ENCODE data around the gene TOGARAM2. TPM values are rescaled to one million over a fixed set of nuclear protein-coding genes. Genes with fewer than 3 reads are reported as not detected.

The TOGARAM2 gene
- total and polyA plus RNA-seq, 2 of the 13 experiments (the other 11 are each of a cell fraction or from before 2014, with no cell fraction given): under 0.01 to 0.05 TPM

- TF ChIP-seq, protein P1, sequence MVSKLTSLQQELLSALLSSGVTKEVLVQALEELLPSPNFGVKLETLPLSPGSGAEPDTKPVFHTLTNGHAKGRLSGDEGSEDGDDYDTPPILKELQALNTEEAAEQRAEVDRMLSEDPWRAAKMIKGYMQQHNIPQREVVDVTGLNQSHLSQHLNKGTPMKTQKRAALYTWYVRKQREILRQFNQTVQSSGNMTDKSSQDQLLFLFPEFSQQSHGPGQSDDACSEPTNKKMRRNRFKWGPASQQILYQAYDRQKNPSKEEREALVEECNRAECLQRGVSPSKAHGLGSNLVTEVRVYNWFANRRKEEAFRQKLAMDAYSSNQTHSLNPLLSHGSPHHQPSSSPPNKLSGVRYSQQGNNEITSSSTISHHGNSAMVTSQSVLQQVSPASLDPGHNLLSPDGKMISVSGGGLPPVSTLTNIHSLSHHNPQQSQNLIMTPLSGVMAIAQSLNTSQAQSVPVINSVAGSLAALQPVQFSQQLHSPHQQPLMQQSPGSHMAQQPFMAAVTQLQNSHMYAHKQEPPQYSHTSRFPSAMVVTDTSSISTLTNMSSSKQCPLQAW (CRISPR knock-in tag; IDR thresholded peaks at IDR 0.05): no peak
- no peak for TF ChIP-seq BCL6 (CRISPR knock-in tag; IDR thresholded peaks at IDR 0.05)
Observed at GRCh38 chr2:29068513-29068912, 87.4 kb downstream of the TOGARAM2 start (continued).

DNA sequence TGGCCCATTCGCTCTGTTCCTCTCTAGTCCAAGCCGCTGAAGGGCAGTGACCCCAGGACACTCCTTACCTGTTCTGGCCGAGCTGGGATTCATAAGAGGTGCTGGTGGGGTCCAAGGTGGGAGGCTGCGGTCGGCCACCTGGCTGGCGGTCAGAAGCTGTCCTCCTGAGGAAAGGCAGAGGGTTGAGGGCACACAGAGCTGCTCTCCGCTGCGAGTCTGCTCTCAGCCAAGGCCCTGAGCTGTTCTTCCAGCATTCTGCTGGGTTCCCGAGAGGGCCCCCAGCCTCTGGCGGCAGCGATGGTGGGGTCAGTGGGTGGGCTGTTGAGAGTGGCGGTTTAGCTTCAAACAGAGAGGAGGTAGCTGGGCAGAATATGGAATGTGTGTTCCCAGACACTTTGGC, 89.4 kb downstream of the TOGARAM2 start:
- Histone ChIP-seq H3K79me2 (ENCODE audit: insufficient read depth, low read length) (no peaks in the 10 kb centered on the region), H3K4me1 (ENCODE audit: insufficient read depth, low read length) (no peaks in the 10 kb centered on the region), H3K9me3 (ENCODE audit: low read length) (no peaks in the 10 kb centered on the region), H3K4me3 (replicated peaks in 1 of 3; ENCODE audit: insufficient read depth in 1 of 3, low read depth in 2 of 3, low read length in 3 of 3) (no peak overlapping the region), H3K36me3 (replicated peaks in 1 of 2; ENCODE audit: control insufficient read depth in 1 of 2, insufficient read depth in 2 of 2, low read length in 2 of 2) (no peaks in the 10 kb centered on the region), H2AFZ (ENCODE audit: low read length) (no peak overlapping the region), H4K20me1 (ENCODE audit: insufficient read depth, low read length) (no peaks in the 10 kb centered on the region), H3K4me2 (ENCODE audit: low read depth, low read length) (no peak overlapping the region), H3K9ac (ENCODE audit: insufficient read depth, low read depth, low read length) (no peak overlapping the region), H3K27ac (ENCODE audit: extremely low read length, insufficient read depth, low read length) (no peak overlapping the region), H3K27me3 (ENCODE audit: control insufficient read depth in 1 of 2, insufficient read depth in 2 of 2, low read length in 2 of 2) (peaks cover 8 to 63% of the 10 kb centered on the region in 2 experiments)
- WGBS (ENCODE audit: low lambda C conversion rate): 41% methylated on average over 12 of the region's 12 CpGs
- DNase-seq (ENCODE audit: low spot score) (no peak), FAIRE-seq (no peak), ATAC-seq (no peak)
- in situ Hi-C loops (cut with HindIII; ENCODE audit: extremely low pct_ligation_motif_present, low pct_unique_long_range_greater_than_20kb) (no loop called here), intact Hi-C loops (cut with micrococcal nuclease; ENCODE audit: unreplicated experiment) (no loop called here)
- ChIA-PET POLR2A (no interaction called here), CTCF (ENCODE audit: low intra/inter-chr PET ratio, low total read pairs) (no interaction called here)
- BruUV-seq (replicated peaks): no TSS peak
- TF ChIP-seq KAT2B (IDR thresholded peaks at IDR 0.05; ENCODE audit: borderline replicate concordance, low read depth, low read length) (no peak), ZNF33A (CRISPR knock-in tag; IDR thresholded peaks at IDR 0.05; ENCODE audit: borderline replicate concordance) (no peak), FOXK1 (CRISPR knock-in tag; IDR thresholded peaks at IDR 0.05; ENCODE audit: borderline replicate concordance, low read depth) (no peak), RBAK (CRISPR knock-in tag; IDR thresholded peaks at IDR 0.05) (no peak), ZNF567 (CRISPR knock-in tag; IDR thresholded peaks at IDR 0.05; ENCODE audit: borderline replicate concordance) (no peak), NPAS2 (CRISPR knock-in tag; IDR thresholded peaks at IDR 0.05; ENCODE audit: borderline replicate concordance) (no peak), MYNN (CRISPR knock-in tag; IDR thresholded peaks at IDR 0.05; ENCODE audit: low read depth) (no peak), ISL2 (CRISPR knock-in tag; IDR thresholded peaks at IDR 0.05) (no peak), REXO4 (CRISPR knock-in tag; IDR thresholded peaks at IDR 0.05; ENCODE audit: borderline replicate concordance) (no peak), NFATC3 (CRISPR knock-in tag; IDR thresholded peaks at IDR 0.05) (no peak), ZNF138 (CRISPR knock-in tag; IDR thresholded peaks at IDR 0.05; ENCODE audit: low read depth) (no peak)
- TF ChIP-seq, protein P2, sequence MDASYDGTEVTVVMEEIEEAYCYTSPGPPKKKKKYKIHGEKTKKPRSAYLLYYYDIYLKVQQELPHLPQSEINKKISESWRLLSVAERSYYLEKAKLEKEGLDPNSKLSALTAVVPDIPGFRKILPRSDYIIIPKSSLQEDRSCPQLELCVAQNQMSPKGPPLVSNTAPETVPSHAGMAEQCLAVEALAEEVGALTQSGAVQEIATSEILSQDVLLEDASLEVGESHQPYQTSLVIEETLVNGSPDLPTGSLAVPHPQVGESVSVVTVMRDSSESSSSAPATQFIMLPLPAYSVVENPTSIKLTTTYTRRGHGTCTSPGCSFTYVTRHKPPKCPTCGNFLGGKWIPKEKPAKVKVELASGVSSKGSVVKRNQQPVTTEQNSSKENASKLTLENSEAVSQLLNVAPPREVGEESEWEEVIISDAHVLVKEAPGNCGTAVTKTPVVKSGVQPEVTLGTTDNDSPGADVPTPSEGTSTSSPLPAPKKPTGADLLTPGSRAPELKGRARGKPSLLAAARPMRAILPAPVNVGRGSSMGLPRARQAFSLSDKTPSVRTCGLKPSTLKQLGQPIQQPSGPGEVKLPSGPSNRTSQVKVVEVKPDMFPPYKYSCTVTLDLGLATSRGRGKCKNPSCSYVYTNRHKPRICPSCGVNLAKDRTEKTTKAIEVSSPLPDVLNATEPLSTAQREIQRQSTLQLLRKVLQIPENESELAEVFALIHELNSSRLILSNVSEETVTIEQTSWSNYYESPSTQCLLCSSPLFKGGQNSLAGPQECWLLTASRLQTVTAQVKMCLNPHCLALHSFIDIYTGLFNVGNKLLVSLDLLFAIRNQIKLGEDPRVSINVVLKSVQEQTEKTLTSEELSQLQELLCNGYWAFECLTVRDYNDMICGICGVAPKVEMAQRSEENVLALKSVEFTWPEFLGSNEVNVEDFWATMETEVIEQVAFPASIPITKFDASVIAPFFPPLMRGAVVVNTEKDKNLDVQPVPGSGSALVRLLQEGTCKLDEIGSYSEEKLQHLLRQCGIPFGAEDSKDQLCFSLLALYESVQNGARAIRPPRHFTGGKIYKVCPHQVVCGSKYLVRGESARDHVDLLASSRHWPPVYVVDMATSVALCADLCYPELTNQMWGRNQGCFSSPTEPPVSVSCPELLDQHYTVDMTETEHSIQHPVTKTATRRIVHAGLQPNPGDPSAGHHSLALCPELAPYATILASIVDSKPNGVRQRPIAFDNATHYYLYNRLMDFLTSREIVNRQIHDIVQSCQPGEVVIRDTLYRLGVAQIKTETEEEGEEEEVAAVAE (CRISPR knock-in tag; IDR thresholded peaks at IDR 0.05; ENCODE audit: borderline replicate concordance): no peak
- TF ChIP-seq, protein P3, sequence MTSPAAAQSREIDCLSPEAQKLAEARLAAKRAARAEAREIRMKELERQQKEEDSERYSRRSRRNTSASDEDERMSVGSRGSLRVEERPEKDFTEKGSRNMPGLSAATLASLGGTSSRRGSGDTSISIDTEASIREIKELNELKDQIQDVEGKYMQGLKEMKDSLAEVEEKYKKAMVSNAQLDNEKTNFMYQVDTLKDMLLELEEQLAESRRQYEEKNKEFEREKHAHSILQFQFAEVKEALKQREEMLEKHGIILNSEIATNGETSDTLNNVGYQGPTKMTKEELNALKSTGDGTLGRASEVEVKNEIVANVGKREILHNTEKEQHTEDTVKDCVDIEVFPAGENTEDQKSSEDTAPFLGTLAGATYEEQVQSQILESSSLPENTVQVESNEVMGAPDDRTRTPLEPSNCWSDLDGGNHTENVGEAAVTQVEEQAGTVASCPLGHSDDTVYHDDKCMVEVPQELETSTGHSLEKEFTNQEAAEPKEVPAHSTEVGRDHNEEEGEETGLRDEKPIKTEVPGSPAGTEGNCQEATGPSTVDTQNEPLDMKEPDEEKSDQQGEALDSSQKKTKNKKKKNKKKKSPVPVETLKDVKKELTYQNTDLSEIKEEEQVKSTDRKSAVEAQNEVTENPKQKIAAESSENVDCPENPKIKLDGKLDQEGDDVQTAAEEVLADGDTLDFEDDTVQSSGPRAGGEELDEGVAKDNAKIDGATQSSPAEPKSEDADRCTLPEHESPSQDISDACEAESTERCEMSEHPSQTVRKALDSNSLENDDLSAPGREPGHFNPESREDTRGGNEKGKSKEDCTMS (CRISPR knock-in tag; conservative IDR thresholded peaks at IDR 0.05): no peak

Measured in HepG2 (cell line).